Keratinocyte (primary cell): Measurements from ENCODE around the gene BCAS1. TPM values are rescaled to one million over a fixed set of nuclear protein-coding genes. Genes with fewer than 3 reads are reported as not detected.

Source experiments
- DNase-seq: peaks from one replicate; pipeline ENCODE4 v3.0.0-alpha.2; 2011; ENCODE audit warnings: low read depth, missing footprints, low spot score
- FAIRE-seq: peaks from 2 replicates; lab custom pipeline; 2011; peaks lifted over from hg19 to GRCh38; lab: Jason Lieb, UNC
- H2AFZ ChIP-seq: 2 replicates; pipeline ENCODE4 v1.6.0; 2012; ENCODE audit warnings: low read length, control low read depth, inconsistent platforms; ENCODE audit not compliant: control insufficient read depth
- H3K27ac ChIP-seq: 2 replicates; pipeline ENCODE4 v1.5.1; 2011; ENCODE audit warnings: low read length; ENCODE audit not compliant: control insufficient read depth, insufficient read depth
- H3K27me3 ChIP-seq: 3 replicates; pipeline ENCODE4 v1.6.0; 2011; ENCODE audit warnings: low read length; ENCODE audit not compliant: control insufficient read depth, insufficient read depth; ENCODE audit errors: extremely low read depth
- H3K36me3 ChIP-seq, 2 experiments: 2 replicates in 1 of 2; 3 replicates in 1 of 2; pipeline ENCODE4 v1.5.1; 2011; ENCODE audit warnings: low read length in 2 of 2, mild to moderate bottlenecking in 1 of 2; ENCODE audit not compliant: control insufficient read depth in 2 of 2, insufficient read depth in 2 of 2; ENCODE audit errors: extremely low read depth in 1 of 2
- H3K4me1 ChIP-seq: 3 replicates; pipeline ENCODE4 v1.5.1; 2011; ENCODE audit warnings: low read length; ENCODE audit not compliant: control insufficient read depth, insufficient read depth; ENCODE audit errors: extremely low read depth
- H3K4me2 ChIP-seq: 3 replicates; pipeline ENCODE4 v1.6.0; 2011; ENCODE audit warnings: low read depth, low read length; ENCODE audit not compliant: control insufficient read depth, insufficient read depth; ENCODE audit errors: extremely low read depth
- H3K4me3 ChIP-seq, 3 experiments: fragments of 200-600 bp in 1 of 3; sonication (generic) in 1 of 3; 2 replicates in 2 of 3; 3 replicates in 1 of 3; pipeline ENCODE4 v1.5.1; 2011 to 2016; ENCODE audit warnings: low read length in 3 of 3, mild to moderate bottlenecking in 3 of 3, control low read depth in 2 of 3, inconsistent platforms in 1 of 3, low read depth in 1 of 3, mixed read lengths in 1 of 3, mixed run types in 1 of 3, moderate library complexity in 1 of 3; ENCODE audit not compliant: control insufficient read depth in 2 of 3, insufficient read depth in 2 of 3; ENCODE audit errors: extremely low read depth in 1 of 3
- H3K79me2 ChIP-seq: 2 replicates; pipeline ENCODE4 v1.6.0; 2012; ENCODE audit warnings: low read length; ENCODE audit not compliant: control insufficient read depth, insufficient read depth
- H3K9ac ChIP-seq: 3 replicates; pipeline ENCODE4 v1.6.0; 2011; ENCODE audit warnings: low read length; ENCODE audit not compliant: control insufficient read depth, insufficient read depth; ENCODE audit errors: extremely low read depth
- H3K9me1 ChIP-seq: 3 replicates; pipeline ENCODE4 v1.6.0; 2011; ENCODE audit warnings: low read length; ENCODE audit not compliant: control insufficient read depth, insufficient read depth; ENCODE audit errors: extremely low read depth
- H3K9me3 ChIP-seq: 2 replicates; pipeline ENCODE4 v1.5.1; 2012; ENCODE audit warnings: low read depth, low read length; ENCODE audit not compliant: control insufficient read depth
- H4K20me1 ChIP-seq: 3 replicates; pipeline ENCODE4 v1.6.0; 2011; ENCODE audit warnings: low read length; ENCODE audit not compliant: control insufficient read depth, insufficient read depth; ENCODE audit errors: extremely low read depth
- EZH2 ChIP-seq: IDR thresholded peaks from one replicate; pipeline ENCODE4 v1.6.1; 2012; ENCODE audit warnings: inconsistent platforms, mild to moderate bottlenecking, low read length, moderate library complexity
- dilution Hi-C: fragments of 300-500 bp; cut with MboI; formaldehyde crosslinking; loops from one replicate; pipeline ENCODE4 v1.7.0; 2020; ENCODE audit warnings: low sequenced_read_pairs; ENCODE audit not compliant: extremely low pct_ligation_motif_present
- polyA plus RNA-seq, 5 experiments: library from polyadenylated mRNA; depleted of rRNA in 3 of 5; stranded (reverse) in 3 of 5; stranded (forward) in 1 of 5; unstranded in 1 of 5; fragments of >200 nt; gene quantifications; 1 replicate in 1 of 5; 2 replicates in 3 of 5; 3 replicates in 1 of 5; pipeline versions ENCODE4 v1.2.1 to v1.2.3, GENCODE V29; 2011 to 2012; ENCODE audit warnings: missing spikeins in 2 of 5, low read depth in 1 of 5, low replicate concordance in 1 of 5
- TF ChIP-seq, protein P1 (sequence below), 3 experiments: IDR thresholded peaks in 1 of 3; conservative IDR thresholded peaks in 1 of 3; optimal IDR thresholded peaks in 1 of 3; 2 replicates in 2 of 3; 3 replicates in 1 of 3; pipeline versions ENCODE3 to v1.5.1; 2011; ENCODE audit warnings: low read length in 3 of 3, mild to moderate bottlenecking in 3 of 3, moderate library complexity in 2 of 3, control low read depth in 1 of 3, inconsistent platforms in 1 of 3; ENCODE audit not compliant: insufficient read depth in 2 of 3; ENCODE audit errors: extremely low read depth in 1 of 3

The BCAS1 gene
- polyA plus RNA-seq, 1 donor (not counting 4 experiments of a cell fraction or from before 2014, with no cell fraction given) = not detected

- no peak overlapping the region for H3K27ac ChIP-seq
- H3K9ac ChIP-seq = no peak overlapping the region
- no peaks in the 10 kb centered on the region for H4K20me1 ChIP-seq
- TF ChIP-seq, protein P1, sequence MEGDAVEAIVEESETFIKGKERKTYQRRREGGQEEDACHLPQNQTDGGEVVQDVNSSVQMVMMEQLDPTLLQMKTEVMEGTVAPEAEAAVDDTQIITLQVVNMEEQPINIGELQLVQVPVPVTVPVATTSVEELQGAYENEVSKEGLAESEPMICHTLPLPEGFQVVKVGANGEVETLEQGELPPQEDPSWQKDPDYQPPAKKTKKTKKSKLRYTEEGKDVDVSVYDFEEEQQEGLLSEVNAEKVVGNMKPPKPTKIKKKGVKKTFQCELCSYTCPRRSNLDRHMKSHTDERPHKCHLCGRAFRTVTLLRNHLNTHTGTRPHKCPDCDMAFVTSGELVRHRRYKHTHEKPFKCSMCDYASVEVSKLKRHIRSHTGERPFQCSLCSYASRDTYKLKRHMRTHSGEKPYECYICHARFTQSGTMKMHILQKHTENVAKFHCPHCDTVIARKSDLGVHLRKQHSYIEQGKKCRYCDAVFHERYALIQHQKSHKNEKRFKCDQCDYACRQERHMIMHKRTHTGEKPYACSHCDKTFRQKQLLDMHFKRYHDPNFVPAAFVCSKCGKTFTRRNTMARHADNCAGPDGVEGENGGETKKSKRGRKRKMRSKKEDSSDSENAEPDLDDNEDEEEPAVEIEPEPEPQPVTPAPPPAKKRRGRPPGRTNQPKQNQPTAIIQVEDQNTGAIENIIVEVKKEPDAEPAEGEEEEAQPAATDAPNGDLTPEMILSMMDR (optimal IDR thresholded peaks at IDR 0.05 in 1 of 3, IDR thresholded peaks at IDR 0.05 in 1 of 3, conservative IDR thresholded peaks at IDR 0.05 in 1 of 3; ENCODE audit: extremely low read depth in 1 of 3, insufficient read depth in 2 of 3, low read length in 3 of 3) = no peak
- no peak for TF ChIP-seq EZH2
- H3K9me3 ChIP-seq = no peaks in the 10 kb centered on the region
- no peak for DNase-seq
- no peak overlapping the region for H3K4me3 ChIP-seq
- dilution Hi-C loops = no loop called here
- no peaks in the 10 kb centered on the region for H3K27me3 ChIP-seq
- no peaks in the 10 kb centered on the region for H3K4me1 ChIP-seq
- no peak overlapping the region for H2AFZ ChIP-seq
- H3K79me2 ChIP-seq = no peaks in the 10 kb centered on the region
- H3K9me1 ChIP-seq = no peaks in the 10 kb centered on the region
- H3K36me3 ChIP-seq = no peaks in the 10 kb centered on the region
- no peak for FAIRE-seq
- no peak overlapping the region for H3K4me2 ChIP-seq
These were observed 21.9 kb downstream of the BCAS1 start for GRCh38 chr20:54048481-54048880.

- no peak overlapping the region for H3K4me2 ChIP-seq
- H3K36me3 ChIP-seq = no peaks in the 10 kb centered on the region
- TF ChIP-seq, protein P1 (optimal IDR thresholded peaks at IDR 0.05 in 1 of 3, IDR thresholded peaks at IDR 0.05 in 1 of 3, conservative IDR thresholded peaks at IDR 0.05 in 1 of 3; ENCODE audit: extremely low read depth in 1 of 3, insufficient read depth in 2 of 3, low read length in 3 of 3) = no peak
- no peak for TF ChIP-seq EZH2
- no peaks in the 10 kb centered on the region for H3K4me1 ChIP-seq
- H3K4me3 ChIP-seq = no peak overlapping the region
- no peaks in the 10 kb centered on the region for H3K27me3 ChIP-seq
- H3K9me3 ChIP-seq = no peaks in the 10 kb centered on the region
- no peak overlapping the region for H3K27ac ChIP-seq
- no peaks in the 10 kb centered on the region for H3K79me2 ChIP-seq
- no peaks in the 10 kb centered on the region for H4K20me1 ChIP-seq
- H3K9ac ChIP-seq = no peak overlapping the region
- DNase-seq (no peak), FAIRE-seq (no peak)
- no peak overlapping the region for H2AFZ ChIP-seq
- no peaks in the 10 kb centered on the region for H3K9me1 ChIP-seq
- dilution Hi-C loops = no loop called here
These were observed 22.7 kb downstream of the BCAS1 start for GRCh38 chr20:54047720-54048119.
